DMS79 (cell line): ENCODE data around the gene PSD4.

Experiments used
- DNase-seq: peaks from one replicate; lab custom pipeline; 2025; lab: John Stamatoyannopoulos, UW

PSD4 gene

GRCh38 chr2:113207021-113207420 lies 33.2 kb downstream of the PSD4 start:
- DNase-seq, result no peak

- DNase-seq, result no peak
Observed at GRCh38 chr2:113208396-113208795, 34.6 kb downstream of the PSD4 start.

- no peak for DNase-seq
Observed at GRCh38 chr2:113209011-113209645, 35.4 kb downstream of the PSD4 start.

- DNase-seq, result no peak
Observed at GRCh38 chr2:113209646-113210171, 35.9 kb downstream of the PSD4 start.

- no peak for DNase-seq
Observed at GRCh38 chr2:113211226-113212105, 37.7 kb downstream of the PSD4 start.

GRCh38 chr2:113212245-113213060 lies 38.7 kb downstream of the PSD4 start:
- no peak for DNase-seq

- no peak for DNase-seq
Observed at GRCh38 chr2:113213061-113213930, 39.5 kb downstream of the PSD4 start.

- no peak for DNase-seq
Observed at GRCh38 chr2:113214141-113214540, 40.4 kb downstream of the PSD4 start.

- no peak for DNase-seq
Observed at GRCh38 chr2:113215056-113215455, 41.3 kb downstream of the PSD4 start.

- DNase-seq, result no peak
Observed at GRCh38 chr2:113216321-113216720, 42.5 kb downstream of the PSD4 start.

- DNase-seq, result no peak
Observed at GRCh38 chr2:113216891-113217454, 43.2 kb downstream of the PSD4 start.

GRCh38 chr2:113217455-113218282 lies 43.9 kb downstream of the PSD4 start:
- no peak for DNase-seq

- DNase-seq, result no peak
Observed at GRCh38 chr2:113218283-113219091, 44.7 kb downstream of the PSD4 start.

GRCh38 chr2:113219092-113219441 lies 45.3 kb downstream of the PSD4 start:
- no peak for DNase-seq

GRCh38 chr2:113219525-113219888 lies 45.7 kb downstream of the PSD4 start:
- no peak for DNase-seq

GRCh38 chr2:113219889-113220641 lies 46.3 kb downstream of the PSD4 start:
- DNase-seq, result no peak

GRCh38 chr2:113220970-113221708 lies 47.4 kb downstream of the PSD4 start:
- DNase-seq, result no peak

- DNase-seq, result no peak
Observed at GRCh38 chr2:113221846-113222245, 48.1 kb downstream of the PSD4 start.
